SU-DHL-6 (cell line): ENCODE data around the gene APOL4.

Experiments used
- H2AFZ ChIP-seq: fragments of 200-600 bp; sonication (generic); 2 replicates; pipeline ENCODE4 v1.6.1; 2014; ENCODE audit warnings: low read depth, mild to moderate bottlenecking, moderate library complexity, mixed read lengths, antibody characterized with exemption, low read length; ENCODE audit not compliant: severe bottlenecking
- H3F3A ChIP-seq: fragments of 200-600 bp; shearing (Covaris generic); 2 replicates; pipeline ENCODE4 v1.6.0; 2016; ENCODE audit warnings: antibody characterized with exemption, mild to moderate bottlenecking; ENCODE audit not compliant: insufficient read depth
- H3K27ac ChIP-seq: fragments of 200-600 bp; sonication (generic); 2 replicates; pipeline ENCODE4 v1.5.1; 2016; ENCODE audit warnings: low read depth, mild to moderate bottlenecking, low read length, moderate library complexity, mixed read lengths
- H3K27me3 ChIP-seq: fragments of 200-600 bp; sonication (generic), shearing (Covaris generic); 2 replicates; pipeline ENCODE4 v1.6.0; 2014; ENCODE audit warnings: mild to moderate bottlenecking, low read length
- H3K36me3 ChIP-seq: fragments of 200-600 bp; sonication (generic); 2 replicates; pipeline ENCODE4 v1.6.1; 2014; ENCODE audit warnings: mild to moderate bottlenecking, low read length, mixed read lengths
- H3K4me2 ChIP-seq: fragments of 300-600, 200-600 bp; shearing (Covaris generic), sonication (generic); 2 replicates; pipeline ENCODE4 v1.6.0; 2014; ENCODE audit warnings: low read length, low read depth, mild to moderate bottlenecking; ENCODE audit not compliant: poor library complexity, severe bottlenecking
- H3K4me3 ChIP-seq: fragments of 200-600 bp; sonication (generic); 2 replicates; pipeline ENCODE4 v1.5.1; 2014; ENCODE audit warnings: antibody characterized with exemption, low read length, mild to moderate bottlenecking, mixed read lengths; ENCODE audit not compliant: insufficient read depth, poor library complexity, severe bottlenecking
- H3K79me2 ChIP-seq: fragments of 200-600 bp; sonication (generic); 2 replicates; pipeline ENCODE4 v1.6.1; 2014; ENCODE audit warnings: mild to moderate bottlenecking, low read length, moderate library complexity; ENCODE audit not compliant: insufficient read depth
- H3K9ac ChIP-seq: fragments of 200-600 bp; sonication (generic); 2 replicates; pipeline ENCODE4 v1.7.0; 2014; ENCODE audit warnings: mild to moderate bottlenecking, low read length
- H3K9me2 ChIP-seq: fragments of 200-600 bp; sonication (generic); replicated peaks from 2 replicates; pipeline ENCODE4 v1.6.1; 2014; ENCODE audit warnings: low read length; ENCODE audit not compliant: insufficient read depth
- H3K9me3 ChIP-seq: fragments of 200-600 bp; sonication (generic); 2 replicates; pipeline ENCODE4 v1.6.1; 2014; ENCODE audit warnings: low read length, mixed read lengths; ENCODE audit not compliant: insufficient read depth
- H4K20me1 ChIP-seq: fragments of 200-600 bp; sonication (generic); 2 replicates; pipeline ENCODE4 v1.6.1; 2014; ENCODE audit warnings: low read depth, mild to moderate bottlenecking, antibody characterized with exemption, low read length, moderate library complexity, mixed read lengths
- EZH2phosphoT487 ChIP-seq: fragments of 200-600 bp; sonication (generic), shearing (Covaris generic); conservative IDR thresholded peaks from 2 replicates; pipeline ENCODE4 v1.6.1; 2018; ENCODE audit warnings: mild to moderate bottlenecking, antibody characterized with exemption, low read length, moderate library complexity, mixed read lengths
- TF ChIP-seq, protein P1 (sequence below): fragments of 200-600 bp; sonication (generic); IDR thresholded peaks from one replicate; pipeline ENCODE4 v1.5.1; 2017; ENCODE audit warnings: antibody characterized with exemption, mild to moderate bottlenecking, low read length, moderate library complexity; ENCODE audit not compliant: insufficient read depth, poor library complexity, severe bottlenecking

APOL4 gene

GRCh38 chr22:36236388-36237319, 35.0 kb upstream of the APOL4 start:
- Histone ChIP-seq H3K4me2 (no peak overlapping the region), H3K79me2 (no peaks in the 10 kb centered on the region), H3K4me3 (no peak overlapping the region), H4K20me1 (no peaks in the 10 kb centered on the region), H3F3A (no peaks in the 10 kb centered on the region), H3K9me2 (no peaks in the 10 kb centered on the region), H3K9ac (no peak overlapping the region), H3K27me3 (no peaks in the 10 kb centered on the region), H3K9me3 (no peaks in the 10 kb centered on the region), H3K27ac (no peak overlapping the region), H3K36me3 (no peaks in the 10 kb centered on the region), H2AFZ (no peak overlapping the region)
- TF ChIP-seq, protein P1, sequence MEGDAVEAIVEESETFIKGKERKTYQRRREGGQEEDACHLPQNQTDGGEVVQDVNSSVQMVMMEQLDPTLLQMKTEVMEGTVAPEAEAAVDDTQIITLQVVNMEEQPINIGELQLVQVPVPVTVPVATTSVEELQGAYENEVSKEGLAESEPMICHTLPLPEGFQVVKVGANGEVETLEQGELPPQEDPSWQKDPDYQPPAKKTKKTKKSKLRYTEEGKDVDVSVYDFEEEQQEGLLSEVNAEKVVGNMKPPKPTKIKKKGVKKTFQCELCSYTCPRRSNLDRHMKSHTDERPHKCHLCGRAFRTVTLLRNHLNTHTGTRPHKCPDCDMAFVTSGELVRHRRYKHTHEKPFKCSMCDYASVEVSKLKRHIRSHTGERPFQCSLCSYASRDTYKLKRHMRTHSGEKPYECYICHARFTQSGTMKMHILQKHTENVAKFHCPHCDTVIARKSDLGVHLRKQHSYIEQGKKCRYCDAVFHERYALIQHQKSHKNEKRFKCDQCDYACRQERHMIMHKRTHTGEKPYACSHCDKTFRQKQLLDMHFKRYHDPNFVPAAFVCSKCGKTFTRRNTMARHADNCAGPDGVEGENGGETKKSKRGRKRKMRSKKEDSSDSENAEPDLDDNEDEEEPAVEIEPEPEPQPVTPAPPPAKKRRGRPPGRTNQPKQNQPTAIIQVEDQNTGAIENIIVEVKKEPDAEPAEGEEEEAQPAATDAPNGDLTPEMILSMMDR, result no peak
- no peak for TF ChIP-seq EZH2phosphoT487

GRCh38 chr22:36235585-36235984, 34.0 kb upstream of the APOL4 start:
- TF ChIP-seq, protein P1, result no peak
- TF ChIP-seq EZH2phosphoT487, result no peak
- H3K36me3 ChIP-seq, result no peaks in the 10 kb centered on the region
- H3K27ac ChIP-seq, result no peak overlapping the region
- no peak overlapping the region for H3K4me2 ChIP-seq
- H3K27me3 ChIP-seq, result no peaks in the 10 kb centered on the region
- H3K9me3 ChIP-seq, result no peaks in the 10 kb centered on the region
- no peaks in the 10 kb centered on the region for H3F3A ChIP-seq
- H3K9ac ChIP-seq, result no peak overlapping the region
- H3K79me2 ChIP-seq, result no peaks in the 10 kb centered on the region
- H4K20me1 ChIP-seq, result no peaks in the 10 kb centered on the region
- H2AFZ ChIP-seq, result no peak overlapping the region
- no peak overlapping the region for H3K4me3 ChIP-seq
- no peaks in the 10 kb centered on the region for H3K9me2 ChIP-seq

DNA sequence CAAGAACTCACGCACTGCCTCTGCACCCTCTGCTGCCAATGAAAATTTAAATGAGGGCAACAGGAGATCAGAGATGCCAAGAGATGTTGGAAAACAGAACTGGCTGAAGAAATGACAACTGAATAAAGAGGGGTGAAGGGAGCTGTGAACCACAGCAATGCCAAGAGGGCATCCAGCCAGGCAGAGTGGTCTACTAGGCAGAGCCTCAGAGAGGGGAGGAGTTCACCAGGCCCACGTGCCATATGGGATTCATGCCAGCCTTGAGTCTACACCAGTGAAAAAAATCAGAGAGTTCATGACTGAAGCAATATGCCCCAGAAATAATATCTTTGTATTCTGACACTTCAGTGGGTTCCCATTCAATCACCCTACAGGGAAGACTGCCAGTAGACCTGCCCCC, 33.3 kb upstream of the APOL4 start:
- no peak overlapping the region for H3K4me2 ChIP-seq
- no peak overlapping the region for H3K27ac ChIP-seq
- H3F3A ChIP-seq, result no peaks in the 10 kb centered on the region
- H3K9me2 ChIP-seq, result no peaks in the 10 kb centered on the region
- no peak overlapping the region for H3K9ac ChIP-seq
- H3K36me3 ChIP-seq, result no peaks in the 10 kb centered on the region
- H3K27me3 ChIP-seq, result no peaks in the 10 kb centered on the region
- TF ChIP-seq, protein P1, result no peak
- TF ChIP-seq EZH2phosphoT487, result no peak
- no peaks in the 10 kb centered on the region for H4K20me1 ChIP-seq
- no peaks in the 10 kb centered on the region for H3K9me3 ChIP-seq
- no peaks in the 10 kb centered on the region for H3K79me2 ChIP-seq
- no peak overlapping the region for H2AFZ ChIP-seq
- H3K4me3 ChIP-seq, result no peak overlapping the region
